SU-DHL-6 (cell line): Measurements from ENCODE around the gene CKAP2L.

Source experiments
- H2AFZ ChIP-seq: fragments of 200-600 bp; sonication (generic); 2 replicates; pipeline ENCODE4 v1.6.1; 2014; ENCODE audit warnings: low read depth, mild to moderate bottlenecking, moderate library complexity, mixed read lengths, antibody characterized with exemption, low read length; ENCODE audit not compliant: severe bottlenecking
- H3F3A ChIP-seq: fragments of 200-600 bp; shearing (Covaris generic); 2 replicates; pipeline ENCODE4 v1.6.0; 2016; ENCODE audit warnings: antibody characterized with exemption, mild to moderate bottlenecking; ENCODE audit not compliant: insufficient read depth
- H3K27ac ChIP-seq: fragments of 200-600 bp; sonication (generic); 2 replicates; pipeline ENCODE4 v1.5.1; 2016; ENCODE audit warnings: low read depth, mild to moderate bottlenecking, low read length, moderate library complexity, mixed read lengths
- H3K27me3 ChIP-seq: fragments of 200-600 bp; sonication (generic), shearing (Covaris generic); 2 replicates; pipeline ENCODE4 v1.6.0; 2014; ENCODE audit warnings: mild to moderate bottlenecking, low read length
- H3K36me3 ChIP-seq: fragments of 200-600 bp; sonication (generic); 2 replicates; pipeline ENCODE4 v1.6.1; 2014; ENCODE audit warnings: mild to moderate bottlenecking, low read length, mixed read lengths
- H3K4me2 ChIP-seq: fragments of 300-600, 200-600 bp; shearing (Covaris generic), sonication (generic); 2 replicates; pipeline ENCODE4 v1.6.0; 2014; ENCODE audit warnings: low read length, low read depth, mild to moderate bottlenecking; ENCODE audit not compliant: poor library complexity, severe bottlenecking
- H3K4me3 ChIP-seq: fragments of 200-600 bp; sonication (generic); 2 replicates; pipeline ENCODE4 v1.5.1; 2014; ENCODE audit warnings: antibody characterized with exemption, low read length, mild to moderate bottlenecking, mixed read lengths; ENCODE audit not compliant: insufficient read depth, poor library complexity, severe bottlenecking
- H3K79me2 ChIP-seq: fragments of 200-600 bp; sonication (generic); 2 replicates; pipeline ENCODE4 v1.6.1; 2014; ENCODE audit warnings: mild to moderate bottlenecking, low read length, moderate library complexity; ENCODE audit not compliant: insufficient read depth
- H3K9ac ChIP-seq: fragments of 200-600 bp; sonication (generic); 2 replicates; pipeline ENCODE4 v1.7.0; 2014; ENCODE audit warnings: mild to moderate bottlenecking, low read length
- H3K9me2 ChIP-seq: fragments of 200-600 bp; sonication (generic); replicated peaks from 2 replicates; pipeline ENCODE4 v1.6.1; 2014; ENCODE audit warnings: low read length; ENCODE audit not compliant: insufficient read depth
- H3K9me3 ChIP-seq: fragments of 200-600 bp; sonication (generic); 2 replicates; pipeline ENCODE4 v1.6.1; 2014; ENCODE audit warnings: low read length, mixed read lengths; ENCODE audit not compliant: insufficient read depth
- H4K20me1 ChIP-seq: fragments of 200-600 bp; sonication (generic); 2 replicates; pipeline ENCODE4 v1.6.1; 2014; ENCODE audit warnings: low read depth, mild to moderate bottlenecking, antibody characterized with exemption, low read length, moderate library complexity, mixed read lengths
- EZH2phosphoT487 ChIP-seq: fragments of 200-600 bp; sonication (generic), shearing (Covaris generic); conservative IDR thresholded peaks from 2 replicates; pipeline ENCODE4 v1.6.1; 2018; ENCODE audit warnings: mild to moderate bottlenecking, antibody characterized with exemption, low read length, moderate library complexity, mixed read lengths
- TF ChIP-seq, protein P1 (sequence below): fragments of 200-600 bp; sonication (generic); IDR thresholded peaks from one replicate; pipeline ENCODE4 v1.5.1; 2017; ENCODE audit warnings: antibody characterized with exemption, mild to moderate bottlenecking, low read length, moderate library complexity; ENCODE audit not compliant: insufficient read depth, poor library complexity, severe bottlenecking

CKAP2L gene

GRCh38 chr2:112731479-112731878, 32.9 kb downstream of the CKAP2L start:
- TF ChIP-seq EZH2phosphoT487 = no peak
- TF ChIP-seq, protein P1, sequence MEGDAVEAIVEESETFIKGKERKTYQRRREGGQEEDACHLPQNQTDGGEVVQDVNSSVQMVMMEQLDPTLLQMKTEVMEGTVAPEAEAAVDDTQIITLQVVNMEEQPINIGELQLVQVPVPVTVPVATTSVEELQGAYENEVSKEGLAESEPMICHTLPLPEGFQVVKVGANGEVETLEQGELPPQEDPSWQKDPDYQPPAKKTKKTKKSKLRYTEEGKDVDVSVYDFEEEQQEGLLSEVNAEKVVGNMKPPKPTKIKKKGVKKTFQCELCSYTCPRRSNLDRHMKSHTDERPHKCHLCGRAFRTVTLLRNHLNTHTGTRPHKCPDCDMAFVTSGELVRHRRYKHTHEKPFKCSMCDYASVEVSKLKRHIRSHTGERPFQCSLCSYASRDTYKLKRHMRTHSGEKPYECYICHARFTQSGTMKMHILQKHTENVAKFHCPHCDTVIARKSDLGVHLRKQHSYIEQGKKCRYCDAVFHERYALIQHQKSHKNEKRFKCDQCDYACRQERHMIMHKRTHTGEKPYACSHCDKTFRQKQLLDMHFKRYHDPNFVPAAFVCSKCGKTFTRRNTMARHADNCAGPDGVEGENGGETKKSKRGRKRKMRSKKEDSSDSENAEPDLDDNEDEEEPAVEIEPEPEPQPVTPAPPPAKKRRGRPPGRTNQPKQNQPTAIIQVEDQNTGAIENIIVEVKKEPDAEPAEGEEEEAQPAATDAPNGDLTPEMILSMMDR = no peak
- no peaks in the 10 kb centered on the region for H3K9me2 ChIP-seq
- no peak overlapping the region for H3K4me2 ChIP-seq
- no peaks in the 10 kb centered on the region for H3K79me2 ChIP-seq
- no peak overlapping the region for H3K9ac ChIP-seq
- H3K4me3 ChIP-seq = no peak overlapping the region
- H3F3A ChIP-seq = 0 out of 2 replicates have a peak, but pooled peaks cover 9% of the 10 kb centered on the region
- no peaks in the 10 kb centered on the region for H3K9me3 ChIP-seq
- no peak overlapping the region for H3K27ac ChIP-seq
- H3K27me3 ChIP-seq = no peaks in the 10 kb centered on the region
- no peak overlapping the region for H2AFZ ChIP-seq
- H4K20me1 ChIP-seq = no peaks in the 10 kb centered on the region
- H3K36me3 ChIP-seq = no peaks in the 10 kb centered on the region

DNA sequence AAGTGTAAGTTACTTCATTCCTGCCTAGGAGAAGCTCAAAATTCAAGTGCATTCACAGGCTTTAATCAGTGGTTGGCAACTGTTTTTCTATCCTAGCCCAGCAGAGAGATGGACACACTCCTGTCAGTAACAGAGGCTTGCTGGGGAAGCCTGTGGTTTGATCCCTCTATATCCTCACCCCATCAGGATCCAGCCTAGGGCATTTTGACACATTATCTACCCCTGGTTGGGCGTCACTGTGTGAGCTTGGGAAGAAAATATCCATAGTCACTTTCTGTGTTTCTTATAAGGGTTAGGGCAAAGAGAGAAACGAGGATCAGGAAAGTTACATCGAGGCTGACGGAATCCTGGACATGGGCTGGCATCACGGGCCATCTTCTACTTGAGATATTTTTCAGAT, 33.6 kb downstream of the CKAP2L start:
- 0 out of 2 replicates have a peak, but pooled peaks cover 2% of the 10 kb centered on the region for H3F3A ChIP-seq
- no peak overlapping the region for H3K27ac ChIP-seq
- no peaks in the 10 kb centered on the region for H3K79me2 ChIP-seq
- H3K9me3 ChIP-seq = no peaks in the 10 kb centered on the region
- H3K9ac ChIP-seq = no peak overlapping the region
- H3K27me3 ChIP-seq = no peaks in the 10 kb centered on the region
- no peak overlapping the region for H3K4me3 ChIP-seq
- H4K20me1 ChIP-seq = no peaks in the 10 kb centered on the region
- H2AFZ ChIP-seq = no peak overlapping the region
- TF ChIP-seq, protein P1 = no peak
- H3K9me2 ChIP-seq = no peaks in the 10 kb centered on the region
- H3K4me2 ChIP-seq = no peak overlapping the region
- H3K36me3 ChIP-seq = no peaks in the 10 kb centered on the region

DNA sequence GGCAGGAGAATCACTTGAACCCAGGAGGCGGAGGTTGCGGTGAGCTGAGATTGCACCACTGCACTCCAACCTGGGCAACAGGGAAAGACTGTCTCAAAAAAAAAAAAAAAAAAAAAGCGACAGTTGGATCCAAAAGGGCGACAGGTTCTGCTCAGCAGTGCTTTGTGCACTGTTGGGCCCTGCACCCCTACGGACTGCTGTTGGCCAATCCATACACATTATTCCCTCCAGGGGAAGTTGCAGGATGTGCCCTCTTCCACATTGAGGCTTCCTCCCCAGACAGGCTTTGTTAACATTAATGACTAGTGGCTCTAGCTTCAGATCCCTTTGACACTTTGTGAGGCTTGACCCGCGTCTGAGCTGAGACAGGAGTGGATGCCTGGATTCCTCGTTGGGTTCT, 34.2 kb downstream of the CKAP2L start:
- no peak overlapping the region for H2AFZ ChIP-seq
- no peaks in the 10 kb centered on the region for H3K27me3 ChIP-seq
- no peaks in the 10 kb centered on the region for H3K79me2 ChIP-seq
- H4K20me1 ChIP-seq = no peaks in the 10 kb centered on the region
- no peaks in the 10 kb centered on the region for H3K9me3 ChIP-seq
- no peak overlapping the region for H3K4me2 ChIP-seq
- H3K9ac ChIP-seq = no peak overlapping the region
- H3K4me3 ChIP-seq = no peak overlapping the region
- TF ChIP-seq, protein P1 = no peak
- TF ChIP-seq EZH2phosphoT487 = no peak
- no peaks in the 10 kb centered on the region for H3K9me2 ChIP-seq
- no peaks in the 10 kb centered on the region for H3K36me3 ChIP-seq
- no peaks in the 10 kb centered on the region for H3F3A ChIP-seq
- H3K27ac ChIP-seq = no peak overlapping the region
